ENCODE measurements around the gene RALGPS2.

DNA sequence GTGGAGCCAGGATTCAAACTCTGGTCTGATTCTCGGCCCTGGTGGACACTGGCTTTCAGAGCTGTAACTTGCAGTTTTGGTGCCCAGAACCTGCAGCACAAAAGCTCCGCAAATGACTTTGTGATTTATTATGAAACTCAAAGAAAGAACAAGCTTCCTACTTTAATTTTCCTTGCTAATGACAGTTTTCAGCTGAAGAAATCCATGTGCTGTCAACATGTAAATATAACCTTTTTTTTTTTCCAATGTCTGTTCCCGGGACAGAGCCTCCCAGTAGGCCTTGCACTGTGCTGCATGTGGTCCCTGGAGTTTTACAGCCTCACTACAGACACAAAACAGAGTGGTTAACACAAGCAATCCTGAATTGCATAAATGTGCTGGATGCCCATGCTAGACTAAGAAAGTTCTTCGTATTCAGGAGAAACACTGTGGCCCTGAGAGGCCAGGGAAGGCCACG is 208.1 kb downstream of the RALGPS2 start:
- TF ChIP-seq ZNF263 (CRISPR knock-in tag; IDR thresholded peaks at IDR 0.05; ENCODE audit: low read depth) (no peak), ZNF121 (CRISPR knock-in tag; IDR thresholded peaks at IDR 0.05) (no peak), CREB1 (CRISPR knock-in tag; IDR thresholded peaks at IDR 0.05) (no peak), FOXK1 (CRISPR knock-in tag; IDR thresholded peaks at IDR 0.05) (no peak)
- TF ChIP-seq, protein P1, sequence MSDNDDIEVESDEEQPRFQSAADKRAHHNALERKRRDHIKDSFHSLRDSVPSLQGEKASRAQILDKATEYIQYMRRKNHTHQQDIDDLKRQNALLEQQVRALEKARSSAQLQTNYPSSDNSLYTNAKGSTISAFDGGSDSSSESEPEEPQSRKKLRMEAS (CRISPR knock-in tag; IDR thresholded peaks at IDR 0.05): no peak
- TF ChIP-seq, protein P2, sequence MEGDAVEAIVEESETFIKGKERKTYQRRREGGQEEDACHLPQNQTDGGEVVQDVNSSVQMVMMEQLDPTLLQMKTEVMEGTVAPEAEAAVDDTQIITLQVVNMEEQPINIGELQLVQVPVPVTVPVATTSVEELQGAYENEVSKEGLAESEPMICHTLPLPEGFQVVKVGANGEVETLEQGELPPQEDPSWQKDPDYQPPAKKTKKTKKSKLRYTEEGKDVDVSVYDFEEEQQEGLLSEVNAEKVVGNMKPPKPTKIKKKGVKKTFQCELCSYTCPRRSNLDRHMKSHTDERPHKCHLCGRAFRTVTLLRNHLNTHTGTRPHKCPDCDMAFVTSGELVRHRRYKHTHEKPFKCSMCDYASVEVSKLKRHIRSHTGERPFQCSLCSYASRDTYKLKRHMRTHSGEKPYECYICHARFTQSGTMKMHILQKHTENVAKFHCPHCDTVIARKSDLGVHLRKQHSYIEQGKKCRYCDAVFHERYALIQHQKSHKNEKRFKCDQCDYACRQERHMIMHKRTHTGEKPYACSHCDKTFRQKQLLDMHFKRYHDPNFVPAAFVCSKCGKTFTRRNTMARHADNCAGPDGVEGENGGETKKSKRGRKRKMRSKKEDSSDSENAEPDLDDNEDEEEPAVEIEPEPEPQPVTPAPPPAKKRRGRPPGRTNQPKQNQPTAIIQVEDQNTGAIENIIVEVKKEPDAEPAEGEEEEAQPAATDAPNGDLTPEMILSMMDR (IDR thresholded peaks at IDR 0.05): no peak
- TF ChIP-seq, protein P3, sequence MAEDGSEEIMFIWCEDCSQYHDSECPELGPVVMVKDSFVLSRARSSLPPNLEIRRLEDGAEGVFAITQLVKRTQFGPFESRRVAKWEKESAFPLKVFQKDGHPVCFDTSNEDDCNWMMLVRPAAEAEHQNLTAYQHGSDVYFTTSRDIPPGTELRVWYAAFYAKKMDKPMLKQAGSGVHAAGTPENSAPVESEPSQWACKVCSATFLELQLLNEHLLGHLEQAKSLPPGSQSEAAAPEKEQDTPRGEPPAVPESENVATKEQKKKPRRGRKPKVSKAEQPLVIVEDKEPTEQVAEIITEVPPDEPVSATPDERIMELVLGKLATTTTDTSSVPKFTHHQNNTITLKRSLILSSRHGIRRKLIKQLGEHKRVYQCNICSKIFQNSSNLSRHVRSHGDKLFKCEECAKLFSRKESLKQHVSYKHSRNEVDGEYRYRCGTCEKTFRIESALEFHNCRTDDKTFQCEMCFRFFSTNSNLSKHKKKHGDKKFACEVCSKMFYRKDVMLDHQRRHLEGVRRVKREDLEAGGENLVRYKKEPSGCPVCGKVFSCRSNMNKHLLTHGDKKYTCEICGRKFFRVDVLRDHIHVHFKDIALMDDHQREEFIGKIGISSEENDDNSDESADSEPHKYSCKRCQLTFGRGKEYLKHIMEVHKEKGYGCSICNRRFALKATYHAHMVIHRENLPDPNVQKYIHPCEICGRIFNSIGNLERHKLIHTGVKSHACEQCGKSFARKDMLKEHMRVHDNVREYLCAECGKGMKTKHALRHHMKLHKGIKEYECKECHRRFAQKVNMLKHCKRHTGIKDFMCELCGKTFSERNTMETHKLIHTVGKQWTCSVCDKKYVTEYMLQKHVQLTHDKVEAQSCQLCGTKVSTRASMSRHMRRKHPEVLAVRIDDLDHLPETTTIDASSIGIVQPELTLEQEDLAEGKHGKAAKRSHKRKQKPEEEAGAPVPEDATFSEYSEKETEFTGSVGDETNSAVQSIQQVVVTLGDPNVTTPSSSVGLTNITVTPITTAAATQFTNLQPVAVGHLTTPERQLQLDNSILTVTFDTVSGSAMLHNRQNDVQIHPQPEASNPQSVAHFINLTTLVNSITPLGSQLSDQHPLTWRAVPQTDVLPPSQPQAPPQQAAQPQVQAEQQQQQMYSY (CRISPR knock-in tag; IDR thresholded peaks at IDR 0.05): no peak

Measured in WTC11 (cell line).